K562 (cell line): Measurements from ENCODE around the gene KLK3.

Experiments
- CREM ChIP-seq: IDR thresholded peaks from 2 replicates; pipeline ENCODE4 v1.6.1; 2014; ENCODE audit warnings: antibody characterized with exemption, low read depth
- MXI1 ChIP-seq: IDR thresholded peaks from 2 replicates; pipeline ENCODE4 v1.6.1; 2011; ENCODE audit warnings: low read depth, mild to moderate bottlenecking, improper control_type of control experiment, low read length
- ZBTB1 ChIP-seq: sonication (generic); formaldehyde crosslinking; IDR thresholded peaks from 2 replicates; pipeline ENCODE4 v1.8.1; 2023; ENCODE audit warnings: missing genetic modification reagents, low read depth, mild to moderate bottlenecking, borderline replicate concordance
- ZNF140 ChIP-seq: fragments of 250-450 bp; sonication (Bioruptor Pico); IDR thresholded peaks from 2 replicates; pipeline ENCODE4 v1.8.0; 2021; ENCODE audit warnings: moderate library complexity, mild to moderate bottlenecking, inconsistent platforms

DNA sequence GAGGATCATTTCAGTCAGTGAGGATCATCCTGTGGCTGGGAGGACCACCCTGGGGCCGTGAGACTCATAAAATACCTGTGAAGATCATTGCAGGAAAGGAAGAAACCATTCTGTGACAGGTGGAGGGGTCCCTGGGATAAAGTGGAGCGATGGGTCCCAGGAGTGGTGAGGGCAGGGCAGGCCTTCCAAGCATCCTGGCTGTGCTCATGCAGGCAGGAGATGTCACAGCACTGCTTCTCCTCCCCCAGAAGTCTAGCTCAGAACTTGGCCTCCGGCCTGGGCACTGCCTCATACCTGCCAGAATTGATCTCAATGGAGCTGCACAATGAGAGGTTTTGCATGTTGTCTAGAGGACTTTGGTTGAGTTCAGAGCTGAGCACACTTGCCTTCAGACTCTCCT, 42.2 kb upstream of the KLK3 start:
- TF ChIP-seq ZNF140 (CRISPR knock-in tag) (no peak), CREM (no peak), MXI1 (no peak), ZBTB1 (CRISPR knock-in tag) (no peak)
